NCI-H69 (cell line): ENCODE results near the gene RPL36A.

Experiments
- DNase-seq: peaks from one replicate; lab custom pipeline; 2025; lab: John Stamatoyannopoulos, UW

RPL36A gene

DNA sequence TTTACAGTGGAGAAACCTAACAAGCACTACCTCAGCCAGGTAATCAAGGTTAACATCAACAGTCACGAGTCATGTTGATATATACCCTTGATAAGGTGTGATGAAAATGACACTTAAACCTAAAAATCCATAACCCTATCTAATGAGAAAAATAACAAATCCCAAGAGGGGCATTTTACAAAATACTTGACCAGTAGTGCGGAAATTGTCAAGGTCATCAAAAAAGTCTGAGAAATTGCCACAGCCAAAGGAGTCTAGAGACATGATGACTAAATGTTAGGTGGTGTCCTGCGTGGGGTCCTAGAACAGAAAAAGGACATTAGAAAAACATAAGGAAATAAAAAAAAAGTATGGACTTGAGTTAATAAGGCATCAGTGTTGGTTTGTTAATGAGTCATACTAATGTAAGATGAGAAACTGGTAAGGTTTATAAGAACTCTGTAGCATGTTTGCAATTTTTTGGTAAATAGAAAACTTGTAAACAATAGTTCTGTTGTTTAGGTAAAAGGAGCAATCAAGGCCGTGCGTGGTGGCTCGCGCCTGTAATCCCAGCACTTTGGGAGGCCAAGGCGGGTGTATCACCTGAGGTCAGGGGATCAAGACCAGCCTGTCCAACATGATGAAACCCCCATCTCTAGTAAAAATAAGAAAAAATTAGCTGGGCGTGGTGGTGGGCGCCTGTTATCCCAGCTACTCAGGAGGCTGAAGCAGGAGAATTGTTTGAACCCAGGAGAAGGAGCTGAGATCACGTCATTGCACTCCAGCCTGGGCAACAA, 2.9 kb downstream of the RPL36A start:
- no peak for DNase-seq

DNA sequence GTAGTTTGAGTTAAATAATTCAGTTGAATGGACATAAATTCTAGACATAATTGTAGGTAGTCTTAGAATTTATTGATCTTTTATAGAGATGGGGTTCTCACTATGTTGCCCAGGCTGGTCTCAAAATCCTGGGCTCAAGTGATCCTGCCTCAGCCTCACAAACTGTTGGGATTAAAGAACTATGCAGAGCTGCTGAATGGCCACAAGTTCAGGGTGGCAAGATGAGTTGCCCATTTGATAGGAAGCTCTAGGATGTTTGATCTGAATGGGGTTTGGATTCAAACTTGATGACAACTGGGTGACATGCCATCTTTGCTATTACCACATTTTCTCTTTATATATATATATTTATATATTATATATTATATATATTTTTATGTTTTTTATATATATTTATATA, 3.6 kb downstream of the RPL36A start:
- DNase-seq: peak; percentile 2

DNA sequence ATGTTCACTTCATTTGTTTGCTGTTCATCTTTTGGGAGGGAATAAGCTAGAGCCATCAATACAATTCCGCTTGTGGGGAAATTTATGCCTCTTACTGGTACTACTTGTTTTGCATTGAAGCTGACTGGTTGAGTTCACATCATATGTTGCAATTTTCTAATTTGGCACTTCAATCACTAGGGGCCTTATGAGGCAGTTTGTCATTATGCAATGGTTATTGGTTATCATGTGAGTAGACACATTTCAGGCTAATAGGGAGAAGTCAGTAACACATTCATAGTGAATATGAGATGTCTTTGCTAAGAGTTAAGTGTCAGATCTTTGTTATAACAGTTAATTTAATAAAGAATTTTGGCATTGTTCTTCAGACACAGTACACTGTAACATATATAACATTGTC, 5.0 kb downstream of the RPL36A start:
- no peak for DNase-seq

DNA sequence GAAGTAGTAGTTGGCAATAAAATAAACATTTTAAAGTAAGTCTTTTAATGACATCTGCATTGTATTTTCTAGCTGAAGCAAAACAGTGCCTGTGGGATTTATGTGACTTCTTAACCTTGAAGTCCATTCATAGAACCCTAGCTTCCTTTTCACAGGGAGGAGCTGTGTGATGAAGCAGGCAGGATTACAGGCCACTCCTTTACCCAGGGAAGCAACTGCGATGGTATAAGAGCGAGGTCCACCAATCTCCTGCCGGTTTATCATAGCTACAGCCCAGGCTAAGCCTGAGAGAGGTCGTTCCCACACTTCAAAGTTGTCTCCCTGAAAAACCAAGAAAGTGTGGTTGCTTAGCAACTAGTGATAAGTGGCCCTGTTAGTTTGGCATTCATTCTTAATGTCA, 7.0 kb downstream of the RPL36A start:
- peak; percentile 24 for DNase-seq

DNA sequence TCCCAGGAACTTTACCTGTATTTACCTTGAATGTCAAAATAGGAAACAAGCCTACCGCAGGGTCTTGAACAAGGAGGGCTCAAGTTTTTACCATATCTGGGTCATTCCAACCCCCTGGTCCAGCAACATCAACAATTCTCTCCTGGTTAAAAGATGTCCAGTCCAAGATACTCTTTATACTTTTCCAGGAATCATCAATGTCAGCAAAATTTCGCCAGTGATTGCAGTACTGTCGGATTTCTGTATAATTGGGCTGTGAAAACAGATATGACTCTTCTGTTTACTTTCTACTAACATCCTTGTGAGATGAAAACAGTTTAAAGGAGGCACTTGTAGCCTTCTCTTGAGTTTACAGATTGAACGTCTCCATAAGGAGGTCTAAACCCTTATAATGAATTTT, 7.9 kb downstream of the RPL36A start:
- DNase-seq: no peak

DNA sequence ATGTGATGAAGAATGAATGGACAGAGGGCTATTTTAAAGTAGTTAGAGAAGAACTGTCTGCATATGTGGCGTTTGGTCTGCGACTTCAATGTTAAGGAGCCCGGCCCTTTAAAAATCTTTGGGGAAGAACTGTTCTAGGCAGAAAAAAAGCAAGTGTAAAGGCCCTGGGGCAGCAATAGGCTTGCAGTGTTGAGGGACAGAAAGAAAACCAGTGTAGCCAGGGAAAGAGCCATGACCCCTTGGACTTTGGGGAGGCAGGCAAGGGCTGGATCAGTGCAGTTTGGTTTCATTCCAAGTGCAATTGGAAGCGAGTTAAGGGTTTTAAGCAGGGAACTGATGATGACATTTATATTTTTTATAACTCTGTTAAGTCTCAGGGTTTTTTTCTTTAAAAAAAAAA, 9.0 kb downstream of the RPL36A start:
- DNase-seq: no peak

DNA sequence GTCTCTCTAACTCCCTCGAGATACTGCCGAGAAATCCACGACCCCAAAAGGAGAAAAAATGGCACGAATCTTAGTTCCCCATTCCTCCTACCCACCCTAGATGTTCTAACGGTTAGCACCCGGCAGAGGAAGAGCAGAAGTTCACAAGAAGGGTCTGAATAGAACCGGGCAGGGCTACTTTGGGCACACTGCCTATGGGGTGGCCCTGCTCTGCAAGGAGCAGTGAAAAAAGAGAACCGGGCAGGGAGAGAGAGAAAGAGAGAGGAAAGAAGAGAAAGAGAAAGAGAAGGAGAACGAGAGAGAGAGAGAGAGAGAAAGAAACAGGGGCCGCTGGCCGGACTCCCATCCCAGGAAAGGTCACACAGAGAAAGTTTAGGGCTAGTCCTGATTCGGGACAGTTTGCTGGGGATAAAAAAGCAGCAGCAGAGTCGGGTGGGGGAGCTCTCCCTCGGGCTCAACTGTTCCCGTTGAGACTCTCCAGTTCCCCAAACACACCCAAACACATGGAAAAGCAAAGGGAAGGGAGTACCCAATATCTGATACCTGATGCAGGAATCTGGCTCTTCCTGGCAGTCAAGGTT, 16.4 kb downstream of the RPL36A start:
- DNase-seq: peak; percentile 1

DNA sequence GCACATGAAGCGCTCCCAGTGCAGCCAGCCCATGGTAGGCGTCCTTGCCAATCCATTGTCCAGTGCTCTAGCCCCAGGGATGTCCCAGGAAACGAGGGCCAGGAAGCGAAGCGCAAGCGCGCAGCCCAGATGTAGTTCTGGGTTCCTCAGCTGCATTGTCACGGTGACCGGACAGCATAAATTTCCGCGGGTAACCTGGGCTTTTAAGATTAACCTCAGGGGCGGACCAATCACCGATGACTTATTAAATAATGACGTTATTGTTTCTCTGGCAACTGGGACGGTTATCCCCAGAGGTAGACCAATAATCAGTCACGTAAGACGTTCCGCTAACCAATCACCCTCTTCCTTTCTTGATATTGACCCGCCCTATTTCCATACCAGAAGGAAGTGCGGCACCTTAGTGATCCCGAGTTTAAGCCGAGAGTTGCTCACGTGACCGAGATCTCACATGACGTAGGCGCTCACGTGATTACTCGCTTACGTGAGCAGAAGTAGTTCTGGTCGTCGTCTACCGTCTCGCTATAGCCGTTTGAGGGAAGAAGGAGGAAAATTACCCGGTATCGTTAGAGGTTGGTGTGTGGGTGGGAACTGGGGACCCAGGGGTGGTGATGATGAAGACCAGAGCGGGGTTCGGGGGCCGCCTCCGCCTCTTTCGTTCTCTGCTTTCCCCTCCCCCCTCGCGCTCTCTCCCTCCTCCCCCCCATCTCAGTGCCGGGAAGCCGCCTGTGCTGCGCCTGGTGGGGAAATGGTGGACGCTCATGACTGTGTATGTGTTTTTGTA, 17.1 kb downstream of the RPL36A start, which contains the start of the genes GLA and HNRNPH2:
Gene GLA (minus strand): TSS at position 178 of the 784 bp plus-strand sequence. CDS start 22 bp downstream, at position 156.
Gene HNRNPH2 (plus strand): TSS at position 475 of the 784 bp plus-strand sequence. CDS start 3,767 bp downstream, outside the sequence.
- peak; percentile 98 for DNase-seq

DNA sequence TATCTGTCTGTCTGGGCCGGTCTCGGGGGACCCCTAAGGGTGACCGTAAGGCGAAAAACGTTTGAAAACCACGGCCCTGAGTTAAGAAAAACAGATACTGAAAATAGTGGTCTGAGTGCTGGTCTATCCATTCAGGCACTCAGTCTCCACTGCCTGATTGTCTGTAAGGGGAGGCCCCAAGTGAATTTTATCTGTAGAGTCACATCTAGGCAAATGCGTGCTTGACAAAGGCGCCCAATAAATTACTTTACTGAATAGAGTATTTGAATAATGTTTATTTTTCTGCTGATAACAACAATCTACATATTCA, 17.7 kb downstream of the RPL36A start:
- DNase-seq: no peak

DNA sequence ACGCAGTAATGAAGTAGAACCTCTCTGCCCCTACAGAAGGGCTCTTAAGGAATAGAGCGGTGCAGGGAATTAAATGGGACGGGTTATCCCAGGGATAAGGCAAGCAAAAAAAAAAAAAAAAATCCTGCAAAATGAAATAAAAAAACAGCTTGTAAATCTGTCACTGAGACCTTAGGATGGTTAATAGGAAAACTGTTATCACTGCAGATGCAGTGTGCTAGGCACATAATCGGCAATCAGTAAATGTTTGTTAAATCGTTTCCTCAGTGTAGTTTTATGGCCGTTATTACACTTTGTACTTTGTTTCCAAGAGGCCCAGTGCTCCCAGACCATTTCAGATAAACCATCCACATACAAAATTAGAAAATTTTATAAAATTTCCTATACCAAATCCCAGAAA, 18.2 kb downstream of the RPL36A start:
- DNase-seq: peak; percentile 23

DNA sequence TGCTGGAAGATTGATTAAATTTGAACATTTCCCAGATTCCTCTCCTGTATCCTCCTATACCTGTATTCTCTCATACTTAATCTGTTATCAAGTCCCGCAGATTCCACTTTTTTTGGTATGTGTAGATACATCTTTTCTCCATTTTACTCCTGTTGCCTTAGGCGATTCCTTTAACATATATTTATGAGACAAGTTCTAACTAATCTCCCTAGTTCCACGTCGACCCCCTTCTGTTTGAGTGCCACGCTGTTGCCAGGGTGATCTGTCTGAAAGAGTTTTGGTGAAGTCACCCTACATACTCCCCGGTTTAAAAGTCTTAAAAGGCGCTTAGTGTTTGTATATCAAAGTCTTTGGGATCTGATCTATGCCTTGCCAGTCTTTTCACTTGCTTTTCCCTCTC, 19.6 kb downstream of the RPL36A start:
- peak; percentile 1 for DNase-seq

DNA sequence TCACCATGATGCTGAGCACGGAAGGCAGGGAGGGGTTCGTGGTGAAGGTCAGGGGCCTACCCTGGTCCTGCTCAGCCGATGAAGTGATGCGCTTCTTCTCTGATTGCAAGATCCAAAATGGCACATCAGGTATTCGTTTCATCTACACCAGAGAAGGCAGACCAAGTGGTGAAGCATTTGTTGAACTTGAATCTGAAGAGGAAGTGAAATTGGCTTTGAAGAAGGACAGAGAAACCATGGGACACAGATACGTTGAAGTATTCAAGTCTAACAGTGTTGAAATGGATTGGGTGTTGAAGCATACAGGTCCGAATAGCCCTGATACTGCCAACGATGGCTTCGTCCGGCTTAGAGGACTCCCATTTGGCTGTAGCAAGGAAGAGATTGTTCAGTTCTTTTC, 21.2 kb downstream of the RPL36A start:
- no peak for DNase-seq

DNA sequence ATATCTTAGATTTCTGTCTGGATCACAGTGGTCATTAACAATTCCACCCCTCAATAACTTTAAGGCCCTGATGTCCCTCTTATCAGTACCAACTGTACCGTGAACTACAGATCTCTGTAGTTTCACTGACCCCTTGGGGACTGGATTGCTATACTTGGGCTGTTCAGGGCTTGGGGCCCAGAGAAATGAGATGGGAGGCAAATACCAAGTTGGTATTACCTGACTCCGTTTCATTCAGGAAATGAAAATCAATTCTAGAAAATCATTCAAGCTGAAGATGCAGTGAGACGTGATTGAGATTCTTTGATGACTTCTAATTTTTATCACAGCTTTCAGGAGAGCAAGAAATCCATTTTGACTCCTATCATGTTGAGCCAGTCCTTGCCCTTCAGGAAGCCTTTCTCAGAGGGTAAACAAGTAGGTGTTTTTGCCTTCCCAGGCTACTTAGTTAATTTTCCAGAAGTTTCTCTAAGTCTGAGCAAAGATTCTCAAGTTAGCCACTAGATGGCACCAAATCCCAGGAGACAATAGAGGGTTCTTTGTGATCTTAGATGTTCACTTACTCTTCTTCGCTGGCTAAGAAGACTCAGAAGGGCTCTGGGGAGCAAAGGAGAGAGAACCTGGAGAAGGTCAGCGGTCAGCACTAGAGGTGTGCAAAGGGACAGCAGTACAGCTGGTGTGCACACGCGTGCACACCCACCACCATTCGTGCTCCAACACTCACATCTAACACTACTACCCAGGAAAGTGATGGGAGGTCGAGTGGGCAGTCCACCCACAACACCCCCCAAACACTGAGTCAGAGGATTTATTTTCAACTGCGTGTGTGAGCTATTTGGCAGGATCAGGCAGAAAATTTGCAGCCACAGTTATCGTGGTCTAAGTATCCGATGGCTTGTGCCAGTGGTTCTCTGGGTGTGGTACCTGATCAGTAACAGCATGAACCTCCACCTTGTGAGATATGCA, 24.7 kb downstream of the RPL36A start:
- DNase-seq: peak; percentile 67

DNA sequence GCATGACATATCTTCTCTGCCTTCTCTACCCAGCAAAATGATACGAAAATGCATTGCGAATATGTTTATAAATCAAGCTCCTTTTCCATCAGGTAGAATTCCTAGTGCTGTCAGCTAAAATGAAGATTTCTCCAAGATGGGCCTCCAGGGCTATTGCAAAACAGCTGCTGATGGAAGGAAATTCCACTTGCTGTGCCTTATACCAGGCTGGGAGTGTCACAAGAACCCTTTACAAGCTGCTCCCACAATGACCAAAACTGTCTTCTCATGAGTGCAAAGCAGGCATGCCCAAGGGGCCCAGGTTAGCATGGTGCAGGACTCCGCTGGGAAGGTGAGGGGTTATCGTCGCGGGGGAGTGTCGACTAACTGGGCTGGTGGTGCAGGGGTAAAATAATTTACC, 25.9 kb downstream of the RPL36A start:
- DNase-seq: no peak

DNA sequence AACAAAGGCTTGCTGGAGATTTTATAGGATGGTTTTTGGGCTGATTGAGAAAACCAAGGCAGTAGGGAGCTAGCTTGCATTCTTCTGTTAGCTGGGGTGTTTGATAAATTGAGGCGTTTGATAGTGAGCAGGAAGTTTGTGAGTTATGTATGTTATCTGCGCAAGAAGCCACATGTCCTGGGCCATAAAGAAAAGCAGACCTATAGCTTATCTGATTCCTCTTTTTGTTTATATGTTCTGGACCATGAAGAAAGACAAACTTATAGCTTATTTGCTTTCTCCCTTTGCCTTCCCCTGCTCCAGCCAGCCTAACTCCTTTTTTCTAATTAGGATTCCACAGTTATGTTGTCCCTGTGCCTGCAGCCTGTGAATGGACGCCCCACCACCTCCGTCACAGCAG, 26.4 kb downstream of the RPL36A start:
- DNase-seq: no peak

DNA sequence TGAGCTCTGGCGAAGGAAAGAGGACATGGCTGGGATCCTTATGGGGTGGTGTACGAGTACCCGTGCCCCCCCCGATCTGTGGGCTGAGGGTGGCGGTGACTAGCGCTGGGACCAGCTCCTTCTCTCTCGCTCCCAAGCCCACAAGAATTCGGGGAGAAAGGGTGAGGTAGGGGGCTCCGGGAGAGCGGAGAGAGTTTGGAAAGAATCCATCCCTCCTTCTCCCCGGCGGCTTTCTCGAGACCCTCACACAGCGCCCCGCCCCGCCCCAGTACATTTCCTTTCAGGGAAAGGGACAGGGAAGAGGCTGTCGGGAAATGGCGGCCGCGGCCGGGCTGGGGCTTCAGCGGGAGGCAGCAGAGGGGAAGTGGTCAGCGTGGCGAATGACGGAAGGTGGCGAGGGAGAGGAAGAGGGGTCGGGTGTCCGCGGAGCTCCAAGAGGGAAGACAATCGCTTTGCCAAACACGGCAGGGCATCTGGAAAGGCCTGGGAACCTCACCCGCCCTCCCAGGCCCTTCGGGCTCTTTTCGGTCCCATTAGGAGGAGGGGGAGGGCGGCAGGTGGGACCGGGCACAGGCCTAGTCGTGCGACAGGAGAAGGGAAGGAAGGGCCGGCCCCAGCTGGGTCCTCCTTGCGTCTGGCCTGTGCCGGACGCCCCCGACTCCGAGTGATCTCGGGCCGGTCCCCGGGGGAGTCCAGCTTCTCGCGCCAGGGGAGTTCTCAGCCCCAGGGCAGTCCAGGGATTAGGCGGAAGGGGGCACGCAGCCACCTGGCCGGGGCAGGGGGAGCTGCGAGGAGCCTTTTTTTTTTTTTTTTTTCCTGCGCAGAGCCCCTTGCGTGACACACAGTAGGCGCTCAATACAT, 27.4 kb downstream of the RPL36A start:
- peak; percentile 72 for DNase-seq

DNA sequence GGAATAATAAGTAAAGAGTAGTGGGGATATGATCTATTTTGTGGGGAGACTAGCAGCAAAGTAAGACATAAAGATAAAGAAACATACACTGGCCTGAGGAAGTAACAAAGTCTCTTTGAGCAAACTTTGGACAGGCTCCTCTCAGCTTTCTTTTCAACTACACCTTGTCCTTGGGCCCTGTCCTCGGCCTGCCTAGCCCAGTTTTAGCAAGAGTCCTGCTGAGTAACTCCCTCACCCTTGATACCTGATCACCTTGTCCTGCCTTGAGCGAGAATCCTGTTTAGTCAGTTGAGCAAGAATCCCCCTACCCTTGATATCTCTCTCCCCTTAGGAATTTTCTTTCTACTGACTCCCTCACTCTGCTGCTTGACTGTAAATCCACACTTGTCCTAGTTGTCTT, 28.7 kb downstream of the RPL36A start:
- DNase-seq: no peak

DNA sequence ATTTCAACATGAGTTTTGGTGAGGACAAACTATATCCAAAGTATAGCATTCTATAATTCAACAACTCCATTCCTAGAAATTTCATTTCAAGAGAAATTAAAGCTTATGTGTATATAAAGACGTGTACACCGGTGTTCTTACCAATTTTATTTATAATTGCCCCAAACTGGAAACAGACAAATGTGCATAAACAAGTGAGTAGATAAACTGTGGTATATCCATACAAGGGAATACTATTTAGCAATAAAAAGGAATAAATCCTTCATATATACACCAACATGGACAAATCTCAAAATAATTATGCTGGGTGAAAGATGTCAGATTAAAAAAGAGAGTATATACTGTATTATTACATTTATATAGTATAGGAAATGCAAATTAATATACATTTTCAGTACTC, 37.1 kb downstream of the RPL36A start:
- DNase-seq: no peak

DNA sequence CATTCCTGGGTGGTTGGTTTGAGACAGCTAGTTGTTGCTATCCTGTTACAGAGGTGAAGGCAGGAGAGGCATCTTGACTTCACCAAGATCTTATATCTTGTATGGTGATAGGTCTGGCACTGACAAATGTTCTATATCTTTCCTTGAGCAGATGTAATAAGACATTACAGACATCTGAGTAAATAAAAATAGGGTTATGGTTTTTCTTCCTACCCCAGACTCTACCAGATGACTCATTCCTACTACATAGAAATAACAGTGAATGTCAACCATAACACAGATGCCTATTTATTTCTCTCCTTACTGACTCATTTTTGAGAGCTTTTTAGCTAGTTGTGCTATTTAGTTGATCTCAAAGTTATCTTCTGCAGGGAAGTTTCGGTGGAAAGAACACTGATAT, 39.1 kb downstream of the RPL36A start:
- no peak for DNase-seq

DNA sequence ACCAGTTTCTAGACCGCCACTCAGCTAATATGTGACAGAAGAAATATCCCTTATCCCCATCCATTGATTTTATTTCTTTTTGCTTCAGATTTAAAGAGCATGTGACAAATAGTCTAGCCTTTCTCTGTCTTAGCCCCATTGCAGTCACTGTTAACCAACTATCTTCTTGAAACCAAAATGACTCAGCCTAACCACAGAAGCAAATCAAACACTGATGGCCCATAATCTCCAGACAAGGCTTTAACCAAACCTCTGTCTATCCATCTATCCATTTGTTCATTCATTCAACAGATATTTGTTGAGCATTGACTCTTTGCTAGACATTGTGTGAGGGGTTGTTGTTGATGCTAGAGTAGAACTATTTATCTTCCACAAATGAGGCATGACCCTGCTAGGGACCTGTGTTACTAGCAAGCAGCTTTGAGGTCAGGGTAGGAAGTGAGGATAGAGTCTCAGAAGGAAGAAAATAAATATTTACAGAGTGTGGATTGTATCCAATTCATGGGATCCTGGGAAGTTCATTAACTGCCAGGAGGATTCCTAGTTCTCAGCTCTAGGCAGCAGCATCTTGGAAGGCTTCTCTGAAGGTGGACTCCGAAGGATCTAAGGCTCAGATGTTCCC, 39.8 kb downstream of the RPL36A start:
- no peak for DNase-seq
